Progenitor cell of endocrine pancreas (in vitro differentiated cells): ENCODE measurements around the gene OIP5. TPM values are rescaled to one million over a fixed set of nuclear protein-coding genes. Genes with fewer than 3 reads are reported as not detected.

Source experiments
- DNase-seq: peaks from one replicate; pipeline ENCODE4 v3.0.0; 2021; ENCODE audit warnings: low spot score; ENCODE audit not compliant: unreplicated experiment
- H3K27ac Mint-ChIP-seq: 2 replicates; pipeline ENCODE4 v1.8.0; 2021; ENCODE audit warnings: mild to moderate bottlenecking, moderate library complexity, mixed read lengths
- H3K27me3 Mint-ChIP-seq: 2 replicates; pipeline ENCODE4 v1.8.0; 2021; ENCODE audit warnings: mixed read lengths
- H3K36me3 Mint-ChIP-seq: 2 replicates; pipeline ENCODE4 v1.8.0; 2022; ENCODE audit warnings: mixed read lengths; ENCODE audit not compliant: insufficient read depth
- H3K4me1 Mint-ChIP-seq: 2 replicates; pipeline ENCODE4 v1.8.0; 2021; ENCODE audit warnings: low read depth, mixed read lengths
- H3K4me3 Mint-ChIP-seq: 2 replicates; pipeline ENCODE4 v1.8.0; 2021; ENCODE audit warnings: low read depth, mild to moderate bottlenecking, moderate library complexity, mixed read lengths
- H3K9me3 Mint-ChIP-seq: 2 replicates; pipeline ENCODE4 v1.8.0; 2021; ENCODE audit warnings: low read depth, mixed read lengths
- total RNA-seq: library from RNA; stranded (reverse); gene quantifications from 2 replicates; pipeline ENCODE4 v1.2.1, GENCODE V29; 2021
- TF ChIP-seq, protein P1 (sequence below): fragments of 200-600 bp; sonication (generic); IDR thresholded peaks from one replicate; pipeline ENCODE4 v1.5.0; 2021; ENCODE audit warnings: antibody characterized with exemption, mild to moderate bottlenecking; ENCODE audit not compliant: unreplicated experiment

OIP5 gene
- total RNA-seq, 1 donor from 2014 or later, result 9.5 TPM

DNA sequence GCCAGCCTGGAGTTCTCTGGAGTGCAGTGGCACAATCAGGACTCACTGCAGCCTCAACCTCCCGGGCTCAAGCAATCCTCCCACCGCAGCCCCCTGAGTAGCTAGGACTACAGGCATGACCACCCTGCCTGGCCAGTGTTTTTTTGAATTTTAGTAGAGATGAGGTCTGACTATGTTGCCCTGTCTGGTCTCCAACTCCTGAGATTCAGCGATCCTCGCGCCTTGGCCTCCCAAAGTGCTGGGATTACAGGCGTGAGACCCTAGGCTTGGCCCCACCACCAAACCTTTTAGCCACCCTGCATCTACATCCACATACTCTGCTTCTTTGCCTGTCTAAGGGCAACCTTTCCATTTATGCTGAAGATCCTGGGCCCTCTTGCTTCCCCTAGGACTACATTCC lies 4.7 kb upstream of the OIP5 start:
- H3K36me3 Mint-ChIP-seq, result peaks cover 10% of the 10 kb centered on the region
- no peak for DNase-seq
- H3K9me3 Mint-ChIP-seq, result no peaks in the 10 kb centered on the region
- H3K27me3 Mint-ChIP-seq, result no peaks in the 10 kb centered on the region
- TF ChIP-seq, protein P1, sequence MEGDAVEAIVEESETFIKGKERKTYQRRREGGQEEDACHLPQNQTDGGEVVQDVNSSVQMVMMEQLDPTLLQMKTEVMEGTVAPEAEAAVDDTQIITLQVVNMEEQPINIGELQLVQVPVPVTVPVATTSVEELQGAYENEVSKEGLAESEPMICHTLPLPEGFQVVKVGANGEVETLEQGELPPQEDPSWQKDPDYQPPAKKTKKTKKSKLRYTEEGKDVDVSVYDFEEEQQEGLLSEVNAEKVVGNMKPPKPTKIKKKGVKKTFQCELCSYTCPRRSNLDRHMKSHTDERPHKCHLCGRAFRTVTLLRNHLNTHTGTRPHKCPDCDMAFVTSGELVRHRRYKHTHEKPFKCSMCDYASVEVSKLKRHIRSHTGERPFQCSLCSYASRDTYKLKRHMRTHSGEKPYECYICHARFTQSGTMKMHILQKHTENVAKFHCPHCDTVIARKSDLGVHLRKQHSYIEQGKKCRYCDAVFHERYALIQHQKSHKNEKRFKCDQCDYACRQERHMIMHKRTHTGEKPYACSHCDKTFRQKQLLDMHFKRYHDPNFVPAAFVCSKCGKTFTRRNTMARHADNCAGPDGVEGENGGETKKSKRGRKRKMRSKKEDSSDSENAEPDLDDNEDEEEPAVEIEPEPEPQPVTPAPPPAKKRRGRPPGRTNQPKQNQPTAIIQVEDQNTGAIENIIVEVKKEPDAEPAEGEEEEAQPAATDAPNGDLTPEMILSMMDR, result no peak
- peaks cover 8% of the 10 kb centered on the region for H3K4me1 Mint-ChIP-seq
- H3K4me3 Mint-ChIP-seq, result no peak overlapping the region
- no peak overlapping the region for H3K27ac Mint-ChIP-seq

DNA sequence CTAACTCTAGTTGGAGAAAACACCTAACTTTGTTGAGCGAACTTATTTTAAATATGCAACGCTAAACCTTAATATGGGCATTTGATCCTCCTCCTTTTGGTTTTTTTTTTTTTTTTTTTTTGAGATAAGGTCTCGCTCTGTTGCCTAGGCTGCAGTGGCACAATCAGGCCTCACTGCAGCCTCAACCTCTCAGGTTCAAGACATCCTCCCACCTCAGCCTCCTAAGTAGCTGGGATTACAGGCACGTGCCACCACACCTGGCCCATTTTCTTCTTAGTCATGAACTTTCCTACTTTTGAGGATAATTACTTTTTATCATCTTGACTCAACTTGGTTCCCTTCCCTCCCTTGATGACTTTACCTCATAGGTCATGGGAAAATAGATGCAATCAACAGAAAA lies 4.2 kb upstream of the OIP5 start:
- Mint-ChIP-seq H3K4me1 (peaks cover 12% of the 10 kb centered on the region), H3K36me3 (peaks cover 9% of the 10 kb centered on the region), H3K4me3 (no peak overlapping the region), H3K27me3 (no peaks in the 10 kb centered on the region), H3K27ac (peak overlapping the region; percentile 33), H3K9me3 (no peaks in the 10 kb centered on the region)
- TF ChIP-seq, protein P1, result no peak
- DNase-seq, result no peak

DNA sequence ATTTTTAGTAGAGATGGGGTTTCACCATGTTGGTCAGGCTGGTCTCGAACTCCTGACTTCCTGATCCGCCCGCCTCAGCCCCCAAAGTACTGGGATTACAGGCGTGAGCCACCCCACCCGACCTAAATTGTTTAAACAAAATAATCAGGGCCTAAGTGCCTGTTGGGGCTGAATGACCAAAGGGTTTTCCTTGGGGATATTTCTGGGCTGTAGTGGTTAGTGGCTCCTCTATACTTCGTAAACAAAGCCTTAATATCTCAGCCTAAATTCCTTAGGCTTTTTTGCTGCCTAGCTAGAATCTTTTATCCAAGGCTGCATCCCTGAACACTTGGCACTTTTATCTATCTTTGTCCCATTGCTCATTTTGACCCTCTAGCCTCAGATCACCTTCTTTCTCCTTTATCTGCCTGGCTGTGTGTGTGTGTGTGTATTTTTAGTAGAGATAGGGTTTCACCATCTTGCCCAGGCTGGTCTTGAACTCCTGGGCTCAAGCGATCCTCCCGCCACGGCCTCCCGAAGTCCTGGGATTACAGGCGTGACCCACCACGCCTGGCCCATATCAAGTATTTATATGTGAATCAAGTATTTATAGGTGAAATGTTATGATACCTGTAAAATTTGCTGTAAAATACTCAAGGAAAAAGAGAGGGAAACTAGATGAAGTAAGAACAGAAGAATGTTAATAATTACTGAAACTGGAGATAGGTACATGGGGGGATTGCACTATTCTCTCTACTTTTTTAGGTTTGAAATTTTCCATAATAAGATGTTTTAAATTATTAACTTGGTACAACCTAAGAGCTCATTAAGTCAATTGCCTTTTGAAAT lies 2.1 kb upstream of the OIP5 start:
- Mint-ChIP-seq H3K9me3 (no peaks in the 10 kb centered on the region), H3K4me3 (peak overlapping the region; percentile 72), H3K27ac (no peak overlapping the region), H3K27me3 (no peaks in the 10 kb centered on the region), H3K36me3 (peaks cover 2% of the 10 kb centered on the region), H3K4me1 (peaks cover 17% of the 10 kb centered on the region)
- TF ChIP-seq, protein P1, result no peak
- no peak for DNase-seq

DNA sequence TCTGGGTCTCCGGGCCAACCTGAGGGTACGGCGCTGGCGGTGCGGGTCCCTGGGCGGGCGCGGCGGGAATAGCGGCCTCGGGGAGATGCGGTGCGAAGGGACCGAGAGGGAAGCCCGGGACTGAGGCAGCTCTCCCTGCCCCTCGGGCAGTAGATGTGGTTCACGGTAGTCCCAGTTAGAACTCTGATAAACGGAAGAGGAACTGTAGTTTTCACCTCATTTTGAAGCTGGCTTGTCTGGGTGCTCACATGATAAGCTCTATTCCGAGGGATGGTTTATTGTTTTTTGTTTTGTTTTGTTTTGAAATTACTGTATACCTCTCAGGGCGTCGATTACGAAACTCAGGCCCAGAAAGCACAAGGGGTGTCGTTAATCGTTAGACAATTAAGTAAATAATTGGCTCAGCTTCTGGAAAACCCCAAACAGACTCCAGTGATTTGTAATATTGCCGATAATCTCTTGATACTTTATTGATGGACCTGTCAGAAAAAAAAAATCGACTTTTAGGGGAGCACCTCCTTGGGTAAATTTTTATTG lies 703 bp upstream of the OIP5 start:
- peaks cover 17% of the 10 kb centered on the region for H3K4me1 Mint-ChIP-seq
- TF ChIP-seq, protein P1, result no peak
- H3K9me3 Mint-ChIP-seq, result no peaks in the 10 kb centered on the region
- H3K4me3 Mint-ChIP-seq, result peak overlapping the region; percentile 100
- no peak for DNase-seq
- H3K27me3 Mint-ChIP-seq, result no peaks in the 10 kb centered on the region
- peaks cover 2% of the 10 kb centered on the region for H3K36me3 Mint-ChIP-seq
- H3K27ac Mint-ChIP-seq, result peak overlapping the region; percentile 94

DNA sequence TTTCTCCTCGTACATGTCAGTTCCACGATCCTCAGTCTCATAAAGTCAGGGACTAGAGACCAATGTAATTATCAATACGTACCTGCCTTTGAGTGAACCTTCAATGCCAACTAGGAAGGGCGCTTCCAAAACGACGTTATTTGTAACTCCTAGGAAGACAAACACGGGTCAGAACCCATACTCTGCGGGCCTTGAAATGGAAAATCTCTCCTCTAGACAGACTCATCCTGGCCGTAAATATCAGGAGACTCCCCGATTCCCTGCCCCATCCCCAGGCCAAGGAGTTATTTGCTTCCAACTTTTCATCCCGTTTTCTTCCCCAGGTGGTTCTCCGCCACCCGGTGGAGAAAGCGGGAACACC lies 578 bp downstream of the OIP5 start:
- DNase-seq, result peak; percentile 64
- TF ChIP-seq, protein P1, result peak; percentile 74
- H3K9me3 Mint-ChIP-seq, result no peaks in the 10 kb centered on the region
- peak overlapping the region; percentile 92 for H3K27ac Mint-ChIP-seq
- H3K36me3 Mint-ChIP-seq, result no peaks in the 10 kb centered on the region
- peak overlapping the region; percentile 100 for H3K4me3 Mint-ChIP-seq
- no peaks in the 10 kb centered on the region for H3K27me3 Mint-ChIP-seq
- H3K4me1 Mint-ChIP-seq, result peaks cover 17% of the 10 kb centered on the region
